Activated CD8-positive, alpha-beta memory T cell treated with anti-CD3 and anti-CD28 coated beads for 1 hour (primary cell): ENCODE data around the gene SFT2D3.
A peak's percentile ranks its signal among the peaks of the same experiment; 100 is the strongest.

ENCODE experiments used
- DNase-seq, 2 donors: peaks; one replicate each; pipeline ENCODE4 v3.0.0-alpha.2; 2020; ENCODE audit warnings: low read depth in 1 of 2; ENCODE audit errors: extremely low read depth in 1 of 2

The SFT2D3 gene

DNA sequence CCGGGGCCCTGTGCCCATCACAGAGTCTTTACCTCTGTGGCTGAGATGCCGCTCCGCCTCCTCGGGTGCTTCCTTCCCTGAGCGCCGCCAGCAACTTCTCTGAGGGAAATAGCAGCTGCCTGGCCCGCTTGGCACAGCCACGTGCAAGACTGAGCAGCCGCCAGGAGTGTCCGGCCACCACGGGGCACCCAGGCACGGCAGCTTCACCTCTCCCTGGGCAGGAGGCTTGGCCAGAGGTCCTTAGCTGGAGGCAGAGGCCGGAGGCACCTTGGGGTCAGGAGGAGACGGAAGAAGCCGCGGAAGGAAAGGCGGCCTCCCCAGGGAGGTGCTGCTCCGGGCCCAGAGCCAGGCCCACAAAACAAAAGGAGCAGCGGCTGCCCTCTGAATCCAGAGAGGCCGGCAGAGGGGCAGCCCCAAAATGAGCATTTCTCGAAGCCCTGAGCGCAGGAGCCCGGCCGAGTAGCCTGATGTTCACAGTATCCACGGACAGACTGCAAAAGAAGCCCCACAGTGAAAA is 20.0 kb upstream of the SFT2D3 start:
- no peak for DNase-seq

DNA sequence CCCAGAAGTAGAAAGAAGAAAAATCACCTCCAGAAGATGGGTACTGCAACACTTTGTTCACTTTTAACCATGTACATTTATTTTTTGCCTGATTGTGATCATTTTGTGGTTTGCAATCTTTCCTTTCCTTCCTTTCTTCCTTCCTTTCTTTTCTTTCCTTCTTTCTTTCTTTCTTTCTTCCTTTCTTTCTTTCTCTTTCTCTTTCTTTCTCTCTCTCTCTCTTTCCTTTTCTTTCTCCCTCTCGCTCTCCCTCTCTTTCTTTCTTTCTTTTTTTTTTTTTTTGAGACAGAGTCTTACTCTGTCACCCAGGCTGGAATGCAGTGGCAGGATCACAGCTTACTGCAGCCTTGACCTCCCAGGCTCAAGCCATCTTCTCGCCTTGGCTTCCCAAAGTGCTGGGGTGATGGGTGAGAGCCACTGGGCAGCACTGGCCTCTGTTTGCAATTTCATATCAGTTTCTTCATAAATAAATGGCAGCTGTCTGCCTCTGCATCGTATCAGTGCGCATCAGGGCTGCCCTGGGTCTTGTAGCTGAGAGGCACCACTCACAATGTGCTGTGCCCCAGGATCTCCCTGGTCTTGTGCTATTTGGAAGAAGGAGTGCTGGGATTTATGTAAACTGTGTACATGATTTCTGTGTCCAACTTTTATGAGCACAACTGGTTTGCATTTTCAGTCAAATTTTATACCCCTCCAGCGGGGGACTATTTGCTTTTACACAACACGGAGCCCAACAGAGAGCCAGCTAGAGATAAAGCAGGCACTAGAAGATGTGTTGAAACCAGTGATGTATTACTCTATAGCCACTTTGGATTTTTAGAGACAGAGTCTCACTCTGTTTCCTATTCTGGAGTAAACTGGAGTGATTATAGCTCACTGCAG is 19.1 kb upstream of the SFT2D3 start:
- DNase-seq = no peak

DNA sequence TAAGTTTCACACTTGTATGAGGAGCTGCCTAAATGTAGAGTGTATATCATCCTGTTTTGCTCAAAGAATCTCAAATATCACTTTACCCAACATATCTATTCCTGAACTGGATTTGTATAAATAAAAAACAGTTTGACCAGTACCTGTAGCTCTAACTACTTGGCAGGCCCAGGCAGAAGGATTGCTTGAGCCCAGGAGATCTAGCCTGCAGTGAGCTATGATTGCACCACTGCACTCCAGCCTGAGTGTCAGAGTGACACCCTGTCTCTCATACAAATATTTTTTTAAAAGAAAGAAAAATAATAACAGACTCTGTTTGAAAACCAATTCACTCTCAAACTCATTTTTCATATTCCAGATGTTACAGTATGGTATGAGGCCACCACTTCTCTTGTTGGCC is 18.2 kb upstream of the SFT2D3 start:
- no peak for DNase-seq

DNA sequence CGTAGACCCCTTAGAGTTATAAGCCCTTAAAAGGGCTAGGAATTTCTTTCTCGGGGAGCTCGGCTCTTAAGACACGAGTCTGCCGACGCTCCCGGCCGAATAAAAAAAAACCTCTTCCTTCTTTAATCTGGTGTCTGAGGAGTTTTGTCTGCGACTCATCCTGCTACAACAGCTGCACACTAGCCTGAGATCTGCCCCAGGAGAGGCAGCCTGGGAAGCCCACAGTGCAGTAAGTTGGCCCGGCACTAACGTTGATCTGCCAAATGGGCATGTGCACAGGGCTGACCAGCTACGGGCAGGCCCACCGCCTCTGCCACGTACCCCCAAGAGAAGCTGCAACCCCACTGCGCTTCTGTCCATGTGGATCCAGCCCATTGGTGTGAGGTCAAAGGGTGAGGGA is 17.5 kb upstream of the SFT2D3 start:
- no peak for DNase-seq

DNA sequence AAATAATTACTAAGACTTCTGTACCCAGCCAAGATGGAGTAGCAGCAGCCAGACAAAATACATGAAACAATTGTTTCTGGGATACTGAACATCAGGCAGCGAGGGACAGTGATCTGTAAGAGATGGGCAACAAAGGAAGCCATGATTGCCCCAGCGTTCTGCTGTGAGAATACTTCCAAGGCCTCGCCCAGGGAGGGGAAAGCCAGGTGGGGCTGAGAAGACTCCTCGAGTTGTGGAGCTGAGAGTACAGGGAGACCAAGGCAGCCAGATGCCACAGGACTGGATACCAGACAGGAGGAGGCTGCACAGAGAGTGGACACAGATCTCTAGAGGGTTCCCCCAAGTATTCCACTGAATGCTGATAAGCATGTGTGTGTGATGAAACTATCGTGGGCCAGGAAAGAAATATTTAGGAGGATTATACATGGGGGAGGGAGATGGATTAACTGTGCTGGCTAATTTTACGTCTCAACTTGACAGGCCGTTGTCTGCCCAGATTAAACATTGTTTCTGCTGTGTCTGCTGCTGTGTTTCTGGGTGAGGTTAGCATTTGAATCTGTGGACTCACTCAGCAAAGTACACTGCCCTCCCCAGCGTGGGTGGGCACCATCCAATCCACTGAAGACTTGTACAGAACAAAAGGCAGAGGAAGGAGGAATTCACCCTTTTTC is 15.8 kb upstream of the SFT2D3 start:
- no peak for DNase-seq

DNA sequence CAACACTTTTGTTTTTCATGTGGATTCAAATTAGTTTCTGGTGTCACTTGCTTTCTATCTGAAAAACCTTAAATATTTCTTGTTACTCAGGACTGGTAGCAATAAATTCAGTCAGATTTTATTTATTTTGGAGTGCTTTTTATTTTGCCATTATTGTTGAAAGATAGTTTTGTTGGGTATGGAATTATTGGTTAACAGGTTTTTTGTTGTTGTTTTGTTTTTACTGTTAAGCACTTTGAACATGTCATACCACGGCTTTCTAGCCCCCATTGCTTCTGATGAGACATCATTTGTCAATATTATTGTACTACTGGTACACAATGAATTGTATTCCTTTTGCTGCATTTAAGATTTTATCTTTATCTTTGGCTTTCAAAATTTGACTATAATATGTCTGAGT is 12.9 kb upstream of the SFT2D3 start:
- DNase-seq = no peak

DNA sequence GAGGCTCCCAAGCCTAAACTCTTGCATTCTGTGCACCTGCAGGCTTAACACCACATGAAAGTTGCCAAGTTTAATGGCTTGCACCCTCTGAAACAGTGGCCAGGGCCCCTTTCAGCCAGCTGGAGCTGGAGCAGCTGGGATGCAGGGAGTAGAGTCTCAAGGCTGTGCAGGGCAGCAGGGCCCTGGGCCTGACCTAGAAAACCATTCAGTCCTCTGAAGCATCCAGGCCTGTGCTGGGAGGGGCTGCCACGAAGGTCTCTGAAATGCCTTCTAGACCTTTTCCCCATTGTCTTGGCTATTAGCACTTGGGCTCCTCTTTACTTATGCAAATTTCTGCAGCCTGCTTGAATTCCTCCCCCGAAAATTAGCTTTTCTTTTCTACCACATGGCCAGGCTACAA is 10.6 kb upstream of the SFT2D3 start:
- DNase-seq = no peak

DNA sequence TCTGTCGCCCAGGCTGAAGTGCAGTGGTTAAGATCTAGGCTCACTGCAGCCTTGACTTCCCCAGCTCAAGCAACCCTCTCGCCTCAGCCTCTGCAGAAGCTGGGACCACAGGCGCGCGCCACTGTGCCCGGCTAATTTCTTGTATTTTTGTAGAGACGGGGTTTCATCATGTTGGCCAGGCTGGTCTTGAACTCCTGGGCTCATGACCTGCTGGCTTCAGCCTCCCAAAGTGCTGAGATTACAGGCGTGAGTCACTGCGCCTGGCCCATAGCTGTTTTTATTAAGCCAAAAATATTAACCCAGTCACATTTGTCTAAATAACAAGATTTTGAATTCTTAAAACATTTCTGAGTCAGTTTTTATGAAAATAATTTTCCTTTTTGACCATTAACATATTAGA is 6.3 kb upstream of the SFT2D3 start:
- DNase-seq = no peak

DNA sequence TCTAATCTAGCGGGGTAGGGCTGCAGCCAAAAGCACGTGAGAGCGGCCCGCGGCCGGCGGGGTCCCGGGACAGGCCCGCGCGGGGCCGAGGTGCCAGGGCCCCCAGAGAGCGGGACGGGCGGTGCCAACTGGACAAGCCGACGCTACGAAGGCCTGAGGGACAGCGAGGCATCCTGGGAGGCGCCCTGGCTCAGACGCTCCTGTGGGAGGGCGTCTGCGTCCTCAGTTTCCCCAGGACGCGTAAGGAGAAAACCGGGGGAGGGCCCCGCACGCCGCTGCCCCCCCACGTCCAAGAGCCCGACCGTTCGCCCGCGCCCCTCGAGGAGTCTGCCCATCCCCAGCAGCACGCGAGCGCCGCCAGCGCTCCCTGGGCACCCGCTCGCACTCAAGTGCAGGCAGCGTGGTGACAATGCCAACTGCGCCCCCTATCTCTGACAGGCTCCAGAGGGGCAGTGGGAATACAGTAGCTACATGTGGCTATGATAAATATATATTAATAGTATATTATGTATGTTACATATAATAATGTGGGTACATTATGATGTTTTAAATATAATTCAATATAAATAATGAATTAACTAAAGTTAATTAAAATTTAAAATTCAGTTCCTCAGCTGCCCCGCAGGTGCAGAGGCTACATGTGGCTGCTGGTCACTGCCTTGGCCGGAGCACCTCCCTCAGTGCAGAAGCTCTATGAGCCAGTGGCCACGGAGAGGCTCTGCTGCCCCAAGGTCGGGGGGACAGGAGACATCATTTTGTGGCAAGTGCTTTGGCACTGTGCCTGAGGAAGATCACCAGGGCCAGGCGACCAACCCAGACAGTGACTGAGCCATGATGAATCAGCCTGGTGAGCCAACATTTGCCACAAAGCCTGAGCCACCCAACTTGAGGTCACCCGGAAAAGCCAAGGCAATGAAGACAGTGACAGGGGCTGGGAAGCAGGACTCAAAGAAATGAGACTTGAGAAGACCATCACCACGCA is 5.5 kb upstream of the SFT2D3 start:
- DNase-seq = peak in 1 of 2 donors; percentile 38

DNA sequence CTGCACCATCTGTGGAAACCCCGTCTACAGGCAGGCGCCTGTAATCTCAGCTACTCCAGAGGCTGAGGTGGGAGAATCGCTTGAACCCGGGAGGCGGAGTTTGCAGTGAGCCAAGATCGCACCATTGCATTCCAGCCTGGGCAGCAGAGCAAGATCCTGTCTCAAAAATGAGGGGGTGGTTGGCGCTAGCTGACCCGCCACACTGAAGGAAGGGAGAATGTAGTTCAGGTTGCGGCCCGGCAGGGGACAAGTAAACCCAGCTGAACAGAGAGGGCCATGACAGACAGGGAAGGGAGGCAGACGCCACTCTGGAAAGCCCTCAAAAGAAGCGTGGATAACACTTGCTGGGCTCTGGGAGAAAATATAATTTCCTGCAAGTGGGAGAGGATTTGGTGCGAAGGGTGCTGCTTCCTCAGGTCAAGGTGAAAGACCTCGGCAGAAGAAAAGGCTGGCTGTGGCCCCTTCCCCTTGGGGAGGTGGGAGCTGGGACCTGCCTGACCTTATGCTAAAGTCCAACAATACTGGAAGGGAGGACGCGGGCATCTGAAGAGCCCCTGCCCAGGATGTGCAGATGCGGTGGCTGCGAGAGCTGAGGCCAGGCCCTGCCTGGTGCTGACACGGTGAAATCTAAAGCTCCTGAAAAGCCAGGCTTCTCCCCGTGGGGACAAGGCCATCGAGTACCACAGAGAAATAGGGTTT is 3.7 kb upstream of the SFT2D3 start:
- DNase-seq = no peak

DNA sequence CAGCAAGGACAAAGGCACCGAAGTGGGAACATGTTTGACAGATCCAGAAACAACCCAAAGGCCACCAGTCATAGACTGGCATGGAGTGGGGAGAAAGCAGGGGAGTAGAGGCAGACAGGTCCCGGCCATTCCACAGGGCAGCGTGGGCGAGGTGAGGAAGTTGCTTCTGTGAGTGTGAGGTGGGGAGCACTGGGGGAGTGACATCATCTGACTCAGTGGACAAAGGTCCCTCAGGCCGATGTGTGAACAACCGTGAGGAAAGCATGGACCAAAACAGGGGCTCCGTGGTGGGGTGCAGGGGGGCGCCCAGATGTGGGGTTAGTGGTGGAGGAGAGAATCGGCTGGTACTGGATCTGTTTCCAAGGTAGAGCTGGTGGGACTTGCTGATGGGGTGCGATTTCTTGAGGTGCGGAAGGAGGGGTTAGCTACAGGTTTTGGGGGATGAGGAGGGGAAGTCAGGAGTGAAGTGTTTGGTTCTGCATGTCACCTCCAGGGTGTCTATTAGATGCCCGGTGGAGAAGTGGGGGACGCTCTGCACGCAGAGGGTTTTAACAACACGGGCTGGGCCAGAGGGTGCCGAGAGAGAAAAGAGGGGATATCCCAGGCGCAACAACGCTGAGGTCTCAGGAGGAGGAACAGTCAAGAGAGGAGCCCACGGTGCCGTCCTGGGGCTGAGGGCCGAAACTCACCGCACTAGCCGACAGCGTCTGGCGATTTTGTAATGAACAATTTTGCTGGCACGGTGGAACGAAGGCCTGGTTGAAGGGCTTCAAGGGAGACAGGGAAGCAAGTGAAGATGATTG is 2.5 kb upstream of the SFT2D3 start:
- DNase-seq = no peak

DNA sequence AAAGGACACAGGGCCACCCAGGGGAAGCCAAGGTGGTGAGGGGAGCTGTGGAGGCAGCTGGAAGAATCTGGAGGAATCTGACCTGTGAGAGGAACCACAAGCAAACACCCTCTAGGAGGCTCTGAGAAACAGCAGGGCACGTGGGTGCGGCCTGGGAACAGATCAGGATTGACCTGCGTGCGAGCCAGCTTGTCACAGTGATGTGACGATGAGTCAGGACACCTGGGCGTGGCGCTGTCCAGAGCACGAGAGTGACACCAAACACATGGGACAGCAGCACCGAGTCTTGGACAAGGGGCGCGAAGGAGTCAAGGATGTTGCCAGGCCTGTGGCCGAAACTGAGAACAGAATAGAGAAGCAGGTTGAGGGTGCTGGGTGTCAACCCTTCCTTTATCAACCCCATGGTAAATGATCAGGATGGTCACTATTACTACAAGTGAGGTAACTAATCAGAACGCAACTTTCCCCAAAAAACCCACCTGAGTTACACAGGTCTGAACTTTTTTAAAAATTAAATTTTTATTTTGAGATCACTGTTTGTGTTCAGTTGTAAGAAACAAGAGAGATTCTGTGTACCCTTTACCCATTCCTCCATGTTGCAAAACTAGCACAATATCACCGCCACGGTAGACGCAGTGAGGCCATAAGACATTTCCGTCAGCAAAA is 637 bp upstream of the SFT2D3 start:
- DNase-seq = peak in 1 of 2 donors; percentile 11

DNA sequence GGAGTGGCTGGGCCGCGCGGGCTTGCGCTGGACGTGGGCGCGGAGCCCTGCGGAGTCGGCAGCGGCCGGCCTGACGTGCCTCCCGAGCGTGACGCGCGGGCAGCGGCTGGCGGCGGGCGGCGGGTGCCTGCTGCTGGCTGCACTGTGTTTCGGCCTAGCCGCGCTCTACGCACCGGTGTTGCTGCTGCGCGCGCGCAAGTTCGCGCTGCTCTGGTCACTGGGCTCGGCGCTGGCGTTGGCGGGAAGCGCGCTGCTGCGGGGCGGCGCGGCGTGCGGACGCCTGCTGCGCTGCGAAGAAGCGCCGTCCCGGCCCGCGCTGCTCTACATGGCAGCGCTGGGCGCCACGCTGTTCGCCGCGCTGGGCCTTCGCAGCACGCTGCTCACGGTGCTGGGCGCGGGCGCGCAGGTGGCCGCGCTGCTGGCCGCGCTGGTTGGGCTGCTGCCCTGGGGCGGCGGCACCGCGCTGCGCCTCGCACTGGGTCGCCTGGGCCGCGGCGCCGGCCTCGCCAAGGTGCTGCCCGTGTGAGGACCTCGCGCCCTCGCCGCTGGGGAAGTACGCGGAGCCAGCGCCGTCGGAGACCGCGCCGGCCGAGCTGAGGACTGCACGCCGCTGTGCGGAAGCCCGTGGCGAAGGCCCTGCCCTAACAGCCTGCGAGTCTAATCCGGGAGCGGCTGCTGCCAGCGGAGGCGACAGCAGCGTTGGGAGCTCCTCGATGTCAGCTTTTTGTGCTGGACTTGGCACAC is 526 bp downstream of the SFT2D3 start:
- peak; percentile 54 to 65 for DNase-seq

DNA sequence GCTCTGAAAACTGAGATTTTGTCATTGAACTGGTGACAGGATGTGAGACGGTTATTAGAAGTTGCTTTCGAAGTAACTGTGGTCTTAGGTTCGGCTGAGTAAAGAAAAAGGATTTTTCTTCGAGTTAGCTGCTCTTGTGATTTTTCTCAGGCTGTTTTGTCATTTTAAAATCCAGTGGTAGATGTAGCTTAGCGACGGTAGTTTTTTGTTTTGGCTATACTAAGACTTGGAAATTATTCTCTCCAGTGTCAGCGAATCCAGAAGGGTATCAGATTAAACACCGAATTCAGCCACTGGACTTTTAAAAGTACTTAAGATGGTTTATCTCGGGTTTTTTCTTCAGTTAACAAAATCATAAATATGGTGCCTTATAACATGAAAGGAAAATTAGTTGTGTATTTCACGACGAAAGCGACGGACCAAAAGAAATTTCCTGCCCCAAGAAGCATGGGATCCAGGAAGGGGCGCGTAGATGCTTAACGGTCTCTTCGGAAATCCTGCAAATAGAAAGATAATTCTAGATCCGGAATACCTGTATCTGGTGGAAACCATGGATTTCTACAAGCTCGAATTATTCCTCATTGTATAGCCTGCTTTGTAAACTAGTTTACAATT is 1.2 kb downstream of the SFT2D3 start:
- no peak for DNase-seq

DNA sequence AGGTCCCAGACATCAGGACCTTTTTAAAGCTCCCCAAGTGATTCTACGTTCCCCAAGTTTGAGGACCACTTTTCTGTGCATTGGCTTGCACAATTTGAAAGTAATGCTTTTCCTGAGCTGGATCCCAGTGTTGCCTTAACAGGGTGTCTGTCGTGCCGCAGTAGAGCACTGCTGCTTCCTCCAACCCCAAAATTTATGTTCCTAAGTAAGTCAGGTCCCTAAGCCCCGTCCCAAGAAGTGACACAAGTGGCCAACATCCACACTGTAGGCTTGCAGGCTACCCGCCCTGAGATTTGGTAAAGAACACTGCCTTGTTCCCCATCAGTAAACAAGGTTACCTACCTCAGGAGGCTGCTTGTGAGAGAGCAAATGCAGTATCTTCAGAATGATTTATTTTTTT is 2.0 kb downstream of the SFT2D3 start:
- DNase-seq = no peak

DNA sequence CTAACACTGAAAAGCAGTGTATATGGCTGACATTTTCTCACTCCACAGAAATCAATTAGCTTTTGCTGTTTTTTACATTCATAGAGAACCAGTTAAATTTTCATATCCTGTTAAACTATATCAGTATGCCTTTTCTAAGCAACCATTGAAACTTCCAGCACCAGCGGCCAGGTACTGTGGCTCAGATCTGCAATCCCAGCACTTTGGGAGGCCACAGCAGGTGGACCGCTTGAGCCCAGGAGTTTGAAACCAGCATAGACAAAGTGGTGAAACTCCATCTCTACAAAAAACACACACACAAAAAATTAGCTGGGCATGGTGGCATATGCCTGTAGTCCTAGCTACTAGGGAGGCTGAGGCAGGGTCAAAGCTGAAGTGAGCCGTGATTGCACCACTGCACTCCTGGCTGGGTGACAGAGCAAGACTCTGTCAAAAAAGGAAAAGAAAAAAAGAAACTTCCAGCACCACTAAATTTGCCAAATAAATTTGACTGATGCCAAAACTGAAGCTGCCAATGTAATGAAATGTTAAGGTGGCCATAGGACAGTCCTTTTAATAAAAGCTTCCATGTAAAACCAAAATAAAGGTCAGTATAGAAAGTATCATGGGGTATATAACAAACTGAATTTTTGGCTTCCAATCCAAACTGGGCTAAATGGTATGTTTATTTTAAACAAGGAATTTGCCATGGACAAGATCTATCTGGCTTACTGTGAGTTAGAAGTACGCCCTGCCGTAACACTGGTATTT is 3.5 kb downstream of the SFT2D3 start:
- DNase-seq = no peak

DNA sequence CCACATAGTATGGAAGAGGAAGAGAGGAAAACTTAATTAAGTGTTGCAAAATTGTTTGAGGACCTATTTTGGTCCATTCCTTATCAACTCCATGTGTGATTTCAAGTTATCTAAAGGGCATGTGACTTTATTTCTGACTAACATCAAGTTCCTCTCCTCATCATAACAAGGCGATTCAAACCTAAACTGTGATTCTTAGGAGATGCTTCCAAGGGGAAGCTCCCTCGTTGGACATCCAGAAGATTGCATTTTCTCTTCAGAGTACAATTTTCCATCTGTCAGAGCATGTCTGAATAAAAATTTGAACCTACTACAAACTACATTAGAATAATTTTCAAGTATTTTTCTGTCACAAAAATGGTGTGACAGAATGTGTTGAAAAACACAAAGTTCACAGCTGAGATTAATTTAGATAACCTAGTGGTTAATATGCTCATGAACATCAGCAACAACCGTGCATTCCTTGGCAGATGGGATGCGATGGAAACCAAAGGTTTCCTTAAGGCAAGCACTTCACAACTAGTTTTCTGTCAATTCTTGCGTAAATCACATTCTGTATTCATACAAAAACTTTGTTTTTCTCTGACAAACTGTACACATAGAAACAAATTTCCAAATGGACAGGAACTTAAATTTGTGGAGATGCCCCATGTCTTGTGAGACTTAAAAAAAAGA is 4.2 kb downstream of the SFT2D3 start:
- no peak for DNase-seq
